Measurements from ENCODE around the gene OAT. TPM values are rescaled to one million over a fixed set of nuclear protein-coding genes. Genes with fewer than 3 reads are reported as not detected.

The OAT gene
- total RNA-seq, 1 donor from 2014 or later, result 133 TPM

- no peak for DNase-seq (ENCODE audit: low spot score)
Observed at GRCh38 chr10:124353896-124354295, 64.8 kb downstream of the OAT start.

DNA sequence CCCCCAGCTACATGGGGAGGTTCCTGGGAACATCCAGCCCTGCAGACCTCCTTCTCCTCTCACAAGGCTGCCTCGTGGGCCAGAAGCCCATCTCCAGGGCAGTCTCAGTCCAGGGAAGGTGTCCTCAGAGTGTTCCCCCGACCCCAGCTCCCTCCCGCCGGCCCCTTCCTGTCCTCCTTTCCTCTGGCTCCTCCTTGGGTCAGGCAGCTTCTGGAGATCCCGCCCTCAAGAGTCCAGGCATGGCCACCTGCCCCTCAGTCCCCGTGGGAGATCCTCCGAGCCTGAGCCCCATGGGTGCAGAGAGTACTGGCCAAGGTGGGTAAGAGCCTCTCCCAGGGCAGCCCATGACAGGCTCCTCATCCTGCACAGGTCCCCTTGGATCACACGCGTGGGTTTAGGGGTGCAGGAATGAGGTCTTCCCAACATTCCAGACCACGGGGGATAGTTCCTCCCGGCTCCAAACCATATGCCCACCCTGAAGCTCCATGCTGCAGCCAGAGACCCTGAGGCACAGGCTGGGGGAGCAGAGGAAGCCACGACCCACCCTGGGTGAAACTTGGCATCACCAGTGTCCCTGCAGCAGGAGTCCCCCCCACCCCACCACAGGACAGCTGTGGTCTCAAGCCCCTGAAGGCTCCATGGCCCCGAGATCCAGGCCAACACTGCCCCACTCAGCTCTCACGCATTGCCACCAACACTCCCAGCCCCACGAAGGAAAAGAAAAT, 65.5 kb downstream of the OAT start:
- DNase-seq (ENCODE audit: low spot score), result no peak

DNA sequence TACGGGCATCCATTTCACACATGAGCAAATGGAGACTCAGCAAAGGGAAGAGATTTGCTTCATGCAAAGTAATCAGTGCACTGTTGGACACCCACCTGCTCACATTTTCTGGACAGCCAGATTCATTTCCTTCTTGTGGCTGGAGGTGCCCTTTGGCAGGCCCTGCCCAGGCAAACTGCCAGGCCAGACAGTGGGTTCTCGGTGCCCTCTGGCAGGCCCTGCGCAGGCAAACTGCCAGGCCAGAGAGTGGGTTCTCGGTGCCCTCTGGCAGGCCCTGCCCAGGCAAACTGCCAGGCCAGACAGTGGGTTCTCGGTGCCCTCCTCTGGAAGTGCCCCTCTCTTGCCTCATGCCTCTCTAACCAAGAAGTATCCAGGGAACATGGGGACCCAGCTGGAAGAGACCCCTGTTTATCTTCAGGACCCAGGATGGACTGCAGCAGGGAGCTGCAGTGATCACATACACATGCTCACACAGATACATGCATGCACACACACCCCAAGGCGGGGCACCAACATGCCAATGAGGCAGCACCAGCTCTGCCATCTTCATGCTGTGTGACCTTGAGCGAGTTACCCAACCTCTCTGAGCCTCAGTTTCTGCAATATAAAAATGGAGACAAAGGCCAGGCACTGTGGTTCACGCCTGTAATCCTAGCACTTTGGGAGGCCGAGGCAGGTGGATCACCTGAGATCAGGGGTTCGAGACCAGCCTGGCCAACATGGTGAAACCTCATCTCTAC, 67.1 kb downstream of the OAT start:
- DNase-seq (ENCODE audit: low spot score), result no peak

DNA sequence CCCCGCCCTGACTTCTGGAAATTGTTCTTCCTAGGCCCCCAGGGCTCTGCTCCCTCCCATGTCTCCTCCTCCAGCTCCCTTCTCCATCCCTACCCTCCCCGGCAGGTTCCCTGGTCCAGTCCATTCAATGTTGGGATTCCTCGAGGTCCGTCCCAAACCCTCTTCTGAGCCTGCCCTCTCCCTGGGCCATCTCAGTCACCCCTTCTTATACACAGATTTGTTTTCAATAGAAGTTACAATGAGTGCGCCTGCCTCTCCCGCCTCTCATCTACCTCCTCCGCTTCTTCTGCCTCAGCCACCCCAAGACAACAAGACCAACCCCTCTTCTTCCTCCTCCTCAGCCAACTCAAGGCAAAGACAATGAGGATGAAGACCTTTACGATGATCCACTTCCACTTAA, 67.9 kb downstream of the OAT start:
- DNase-seq (ENCODE audit: low spot score), result no peak

GRCh38 chr10:124349996-124350280, 68.8 kb downstream of the OAT start:
- no peak for DNase-seq (ENCODE audit: low spot score)

- DNase-seq (ENCODE audit: low spot score), result no peak
Observed at GRCh38 chr10:124349231-124349995, 69.3 kb downstream of the OAT start.

- no peak for DNase-seq (ENCODE audit: low spot score)
Observed at GRCh38 chr10:124348801-124349200, 69.9 kb downstream of the OAT start.

- DNase-seq (ENCODE audit: low spot score), result no peak
Observed at GRCh38 chr10:124347956-124348355, 70.8 kb downstream of the OAT start.

Other genes starting within 250 kb of the OAT start
- 0.09 TPM for gene NKX1-2, start 31.1 kb upstream of the OAT start, total RNA-seq
- 35.9 TPM for gene LHPP, start 42.9 kb upstream of the OAT start, total RNA-seq